HuH-7 (cell line): ENCODE data around the gene SLC25A31.

ENCODE experiments used
- DNase-seq: peaks from one replicate; pipeline ENCODE4 v3.0.0; 2011; ENCODE audit warnings: low spot score

Gene SLC25A31

GRCh38 chr4:127730142-127730913, at the start of gene SLC25A31:
SLC25A31 (plus strand) TSS chr4:127730400; CDS start chr4:127730546, 146 bp downstream.
- DNase-seq: no peak

- no peak for DNase-seq
These were observed 44.9 kb upstream of the SLC25A31 start for GRCh38 chr4:127685292-127685691.

DNA sequence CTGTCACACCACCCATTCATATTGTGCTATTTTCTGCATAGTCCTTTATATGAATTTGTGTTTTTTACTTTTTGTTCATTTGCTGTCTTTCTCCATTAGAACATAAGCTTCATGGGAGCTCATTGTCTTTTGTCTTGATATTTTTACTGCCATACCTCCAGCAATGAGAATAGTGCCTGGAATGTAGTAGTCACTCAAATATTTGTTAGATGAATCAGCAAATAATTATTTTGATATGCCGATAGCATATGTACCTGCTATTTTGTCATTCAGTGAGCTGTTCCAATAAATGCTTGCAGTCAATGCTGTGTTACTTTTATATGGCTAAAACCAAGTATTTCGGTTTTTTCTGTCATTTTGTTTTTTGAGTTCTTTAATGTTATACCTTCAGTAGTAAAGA, 43.5 kb upstream of the SLC25A31 start:
- DNase-seq: no peak

DNA sequence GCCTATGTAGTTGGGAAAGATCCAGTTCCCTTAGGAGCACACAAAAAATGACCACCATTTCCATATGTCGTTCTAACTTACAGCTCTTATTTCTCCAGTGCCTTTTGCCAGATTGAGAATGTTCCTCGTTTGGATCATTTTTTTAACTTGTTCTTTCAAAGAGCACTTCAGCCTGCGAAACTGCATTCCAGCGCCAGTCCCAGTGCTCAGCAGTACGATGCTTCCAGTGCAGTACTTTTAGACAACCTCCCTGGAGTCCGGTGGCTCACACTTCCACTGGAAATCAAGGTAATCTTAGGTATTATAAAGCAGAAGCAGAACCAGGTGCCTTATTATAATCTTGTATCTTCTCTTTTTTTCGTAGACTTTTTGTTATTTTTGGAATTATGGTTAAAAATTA, 42.6 kb upstream of the SLC25A31 start:
- no peak for DNase-seq

DNA sequence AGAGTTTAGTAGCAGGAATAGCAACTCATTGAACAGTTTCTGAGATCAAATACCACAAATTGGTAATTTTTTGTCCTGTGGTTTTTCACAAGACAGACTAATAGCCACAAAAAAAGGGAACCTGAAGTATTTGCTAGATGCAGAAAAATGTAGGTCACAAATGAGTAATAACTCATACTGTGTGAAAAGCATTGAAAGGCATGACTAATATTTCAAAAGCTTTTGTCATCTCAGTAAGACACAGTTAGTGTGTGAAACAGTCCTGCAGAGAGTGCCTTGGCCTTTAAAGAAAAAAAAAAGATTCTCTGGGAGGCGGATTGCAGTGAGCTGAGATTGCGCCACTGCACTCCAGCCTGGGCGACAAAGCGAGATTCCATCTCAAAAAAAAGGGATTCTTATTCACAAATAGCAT, 31.4 kb upstream of the SLC25A31 start:
- DNase-seq: no peak

- no peak for DNase-seq
These were observed 21.2 kb upstream of the SLC25A31 start for GRCh38 chr4:127708985-127709384.

DNA sequence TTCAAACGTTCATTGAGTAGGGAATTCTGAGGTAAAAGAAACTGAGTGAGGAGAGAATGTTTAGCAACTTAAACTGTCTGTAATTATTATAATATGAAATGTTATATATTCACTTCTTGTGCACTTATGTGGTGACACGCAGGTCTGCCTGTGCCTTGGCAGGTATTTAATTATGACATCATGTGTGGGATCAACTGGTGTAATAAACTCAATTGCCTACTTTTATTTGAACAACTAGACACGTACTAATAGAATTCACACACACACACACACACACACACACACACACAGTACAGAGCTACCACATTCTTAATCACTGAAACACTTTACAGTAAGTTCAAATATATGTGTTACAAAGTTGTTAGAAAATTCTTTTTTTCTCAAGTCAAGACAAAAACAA, 20.7 kb upstream of the SLC25A31 start:
- DNase-seq: no peak

- DNase-seq: no peak
These were observed 1.2 kb downstream of the SLC25A31 start for GRCh38 chr4:127731406-127731805.

DNA sequence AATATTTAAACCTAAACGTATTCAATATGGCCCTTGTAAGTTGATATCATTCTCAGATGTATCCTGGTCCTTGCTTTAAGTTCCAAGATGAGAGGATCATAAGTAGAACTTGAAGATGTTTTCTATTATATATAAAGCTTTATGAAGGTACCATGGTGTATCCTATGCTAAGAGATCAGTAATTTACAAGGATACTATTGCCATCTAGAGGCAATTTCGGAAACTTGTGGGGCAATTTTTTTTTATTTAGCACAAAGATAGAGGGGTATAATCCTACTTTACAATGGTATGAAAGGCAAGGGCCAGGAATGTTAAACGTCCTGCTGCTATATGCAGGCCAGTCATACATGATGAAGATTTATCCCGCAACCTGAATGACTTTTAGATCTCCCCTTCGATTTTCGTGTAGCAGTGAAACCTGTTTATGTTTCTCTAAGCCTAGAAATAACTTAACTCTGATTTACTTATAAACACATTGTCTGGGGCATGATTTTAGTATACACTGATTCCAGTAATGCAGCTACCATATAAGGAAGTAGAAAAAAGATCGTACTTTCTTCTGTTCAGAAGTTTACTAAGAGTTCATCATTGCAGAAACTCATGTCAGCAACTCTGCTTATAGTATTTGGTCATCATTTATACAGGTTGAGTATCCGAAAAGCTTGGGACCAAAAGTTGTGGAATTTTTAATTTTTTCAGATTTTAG, 2.6 kb downstream of the SLC25A31 start:
- DNase-seq: peak; percentile 30

GRCh38 chr4:127734976-127735375, 4.8 kb downstream of the SLC25A31 start:
- DNase-seq: no peak

DNA sequence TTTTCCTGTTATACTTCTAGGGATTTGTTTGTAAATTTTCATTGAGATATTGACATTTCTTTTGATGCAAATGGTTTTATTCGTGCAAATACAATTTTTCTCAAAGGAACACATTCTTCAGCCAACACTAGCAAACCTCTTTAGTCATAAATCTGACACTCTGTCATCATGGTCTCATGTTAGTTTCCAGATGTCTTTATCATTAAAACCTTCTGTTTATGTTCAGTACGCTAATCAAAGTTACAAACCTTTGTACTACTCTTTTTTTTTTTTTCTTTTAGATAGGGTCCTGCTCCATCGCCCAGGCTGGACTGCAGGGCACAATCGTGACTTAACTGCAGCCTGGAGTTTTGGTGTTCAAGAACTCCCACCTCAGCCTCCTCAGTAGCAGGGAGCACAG, 7.1 kb downstream of the SLC25A31 start:
- DNase-seq: no peak

DNA sequence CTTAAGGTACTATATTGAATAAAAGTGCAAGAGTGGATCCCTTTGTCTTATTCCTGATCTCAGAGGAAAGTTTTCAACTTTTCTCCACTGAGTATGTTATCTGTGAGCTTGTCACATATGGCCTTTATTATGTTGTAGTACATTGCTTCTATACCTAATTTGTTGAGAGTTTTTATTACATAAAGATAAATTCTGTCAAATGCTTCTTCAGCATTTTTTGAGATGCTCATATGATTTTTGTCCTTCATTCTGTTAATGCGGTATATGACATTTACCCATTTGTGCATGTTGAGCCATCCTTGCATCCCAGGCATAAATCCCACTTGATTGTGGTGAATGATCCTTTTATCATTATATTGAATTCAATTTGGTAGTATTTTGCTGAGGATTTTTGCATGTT, 11.0 kb downstream of the SLC25A31 start:
- DNase-seq: no peak

GRCh38 chr4:127747883-127748282, 17.7 kb downstream of the SLC25A31 start:
- DNase-seq: no peak

DNA sequence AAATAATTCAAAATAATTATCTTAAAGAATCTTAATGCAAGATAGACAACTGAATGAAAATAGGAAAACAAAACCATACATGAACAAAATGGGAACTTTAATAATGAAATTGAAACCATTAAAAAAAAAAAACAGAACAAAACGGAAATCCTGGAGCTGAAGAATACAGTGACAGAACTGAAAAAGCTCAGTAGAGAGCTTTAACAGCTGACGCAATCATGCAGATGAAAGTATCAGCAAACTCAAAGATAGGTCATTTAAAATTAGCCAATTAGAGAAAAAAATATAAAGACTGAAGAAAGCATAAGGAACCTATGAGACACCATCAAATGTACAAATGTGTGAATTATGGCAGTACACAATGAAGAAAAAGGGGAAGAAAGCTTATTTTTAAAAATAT, 18.8 kb downstream of the SLC25A31 start:
- no peak for DNase-seq

DNA sequence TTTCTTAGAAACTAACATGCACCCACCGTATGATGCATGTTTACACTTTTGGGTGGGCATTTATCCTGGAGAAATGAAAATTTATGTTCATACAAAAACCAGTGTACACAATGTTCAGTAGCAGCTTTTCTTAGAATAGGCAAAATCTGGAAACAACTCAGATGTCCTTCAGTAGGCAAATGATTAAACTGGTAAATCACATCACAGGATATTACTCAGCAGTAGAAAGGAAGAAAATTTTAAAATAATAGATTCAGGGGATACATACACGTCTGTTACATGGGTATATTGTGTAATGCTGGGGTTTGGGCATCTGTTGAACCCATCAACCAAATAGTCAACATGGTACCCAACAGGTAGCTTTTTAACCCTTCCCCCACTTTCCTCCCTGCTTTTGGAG, 26.7 kb downstream of the SLC25A31 start:
- no peak for DNase-seq

DNA sequence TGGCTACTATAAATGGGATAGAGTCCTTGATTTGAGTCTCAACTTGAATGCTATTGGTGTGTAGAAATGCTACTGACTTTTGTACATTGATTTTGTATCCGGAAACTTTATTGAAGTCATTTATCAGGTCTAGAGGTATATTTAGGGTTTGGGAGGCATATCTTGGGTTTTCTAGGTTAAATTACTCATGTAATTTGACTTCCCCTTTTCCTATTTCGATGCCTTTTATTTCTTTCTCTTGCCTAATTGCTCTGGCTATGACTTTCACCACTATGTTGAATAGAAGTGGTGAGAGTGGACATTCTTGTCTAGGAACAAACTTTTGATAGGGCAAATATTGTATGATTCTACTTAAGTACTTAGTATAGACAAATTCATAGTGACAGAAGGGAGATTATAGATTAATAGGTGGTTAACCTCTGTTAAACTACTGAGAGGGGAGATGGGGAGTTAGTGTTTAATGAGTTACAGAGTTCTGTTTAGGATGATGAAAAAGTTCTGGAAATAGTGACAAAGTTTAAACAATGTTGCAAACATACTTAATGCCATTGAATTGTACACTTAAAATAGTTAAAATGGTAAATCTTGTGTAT, 29.1 kb downstream of the SLC25A31 start:
- no peak for DNase-seq

GRCh38 chr4:127759893-127760292, 29.7 kb downstream of the SLC25A31 start:
- DNase-seq: no peak

- no peak for DNase-seq
These were observed 41.5 kb downstream of the SLC25A31 start for GRCh38 chr4:127771535-127772275.

DNA sequence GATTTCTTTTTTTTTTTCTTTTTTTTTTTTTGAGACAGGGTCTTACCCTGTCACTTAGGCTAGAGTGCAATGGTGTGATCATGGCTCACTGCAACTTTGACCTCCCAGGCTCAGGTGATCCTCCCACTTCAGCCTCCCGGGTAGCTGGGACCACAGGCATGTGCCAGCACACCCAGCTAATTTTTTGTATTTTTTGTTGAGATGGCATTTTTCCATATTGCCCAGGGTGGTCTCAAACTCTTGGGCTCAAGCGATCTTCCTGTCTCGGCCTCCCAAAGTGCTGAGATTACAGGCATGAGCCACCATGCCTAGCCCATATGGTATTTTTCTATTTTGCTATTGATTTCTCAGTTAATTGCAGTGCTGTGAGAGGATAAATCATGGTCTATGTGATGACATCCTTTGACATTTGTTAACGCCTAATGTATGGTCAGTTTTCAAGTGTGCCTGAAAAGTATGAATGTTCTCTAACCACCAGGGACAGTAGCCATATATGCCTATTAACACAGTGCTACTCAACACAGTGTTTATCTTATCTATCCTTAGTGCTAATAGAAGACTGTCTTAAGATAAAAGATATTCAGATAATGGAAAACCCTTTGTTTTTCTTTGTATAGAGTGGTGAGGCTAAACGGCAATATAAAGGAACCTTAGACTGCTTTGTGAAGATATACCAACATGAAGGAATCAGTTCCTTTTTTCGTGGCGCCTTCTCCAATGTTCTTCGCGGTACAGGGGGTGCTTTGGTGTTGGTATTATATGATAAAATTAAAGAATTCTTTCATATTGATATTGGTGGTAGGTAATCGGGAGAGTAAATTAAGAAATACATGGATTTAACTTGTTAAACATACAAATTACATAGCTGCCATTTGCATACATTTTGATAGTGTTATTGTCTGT, 42.8 kb downstream of the SLC25A31 start:
- DNase-seq: no peak

DNA sequence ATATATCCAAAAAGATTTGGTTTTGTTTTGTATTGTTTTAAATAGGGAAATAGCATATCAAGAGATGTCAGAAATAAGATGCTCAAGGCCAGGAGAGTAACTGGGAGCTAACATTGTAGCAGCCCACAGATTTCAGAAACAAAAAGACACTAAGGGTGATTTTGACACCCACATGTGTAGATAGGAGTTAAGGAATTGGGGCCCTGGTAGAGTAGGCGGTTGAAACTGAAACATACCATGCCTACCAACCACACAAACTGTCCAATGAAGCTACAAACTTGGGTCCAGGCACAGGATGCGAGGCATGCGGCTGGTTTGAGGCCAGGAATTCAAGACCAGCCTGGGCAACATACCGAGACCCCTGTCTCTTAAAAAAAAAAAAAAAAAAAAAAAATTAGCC, 45.6 kb downstream of the SLC25A31 start:
- no peak for DNase-seq

GRCh38 chr4:127776620-127777019, 46.4 kb downstream of the SLC25A31 start:
- DNase-seq: no peak
